ENCODE results near the gene ACAP2.

ACAP2 gene

DNA sequence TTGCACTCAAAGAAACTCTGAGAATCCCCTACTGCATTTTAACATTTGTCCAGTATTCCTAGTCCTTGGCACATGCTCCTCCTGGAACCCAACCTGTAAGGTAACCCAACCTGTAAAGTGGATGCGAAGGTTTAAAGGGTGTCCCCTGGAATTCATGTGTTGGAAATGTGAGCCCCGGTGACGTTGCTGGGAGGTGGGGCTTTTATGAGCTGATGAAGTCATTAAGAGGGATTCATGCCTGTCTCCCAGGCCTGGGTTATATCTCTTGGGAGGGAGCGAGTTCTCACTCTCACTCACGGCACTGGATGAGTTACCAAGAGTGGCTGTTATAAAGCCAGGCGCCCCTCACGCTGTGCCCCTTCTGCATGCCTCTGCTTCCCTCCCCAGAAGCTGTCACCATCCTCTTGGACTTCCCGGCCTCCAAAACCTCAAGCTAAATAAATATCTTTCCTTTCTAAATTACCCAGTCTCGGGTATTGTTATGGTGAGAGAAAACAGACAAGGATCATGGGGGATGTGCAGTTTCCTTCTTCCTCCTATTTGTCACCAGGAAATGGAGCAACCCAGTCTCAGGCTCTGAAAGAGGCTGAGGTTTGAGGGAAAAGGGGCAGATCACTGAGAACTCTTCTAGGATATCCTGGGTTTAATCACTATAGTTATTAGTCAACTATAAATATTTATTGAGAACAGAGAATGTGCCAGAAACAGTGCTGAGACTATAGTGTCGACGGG is 179.5 kb downstream of the ACAP2 start:
- TF ChIP-seq, protein P1, sequence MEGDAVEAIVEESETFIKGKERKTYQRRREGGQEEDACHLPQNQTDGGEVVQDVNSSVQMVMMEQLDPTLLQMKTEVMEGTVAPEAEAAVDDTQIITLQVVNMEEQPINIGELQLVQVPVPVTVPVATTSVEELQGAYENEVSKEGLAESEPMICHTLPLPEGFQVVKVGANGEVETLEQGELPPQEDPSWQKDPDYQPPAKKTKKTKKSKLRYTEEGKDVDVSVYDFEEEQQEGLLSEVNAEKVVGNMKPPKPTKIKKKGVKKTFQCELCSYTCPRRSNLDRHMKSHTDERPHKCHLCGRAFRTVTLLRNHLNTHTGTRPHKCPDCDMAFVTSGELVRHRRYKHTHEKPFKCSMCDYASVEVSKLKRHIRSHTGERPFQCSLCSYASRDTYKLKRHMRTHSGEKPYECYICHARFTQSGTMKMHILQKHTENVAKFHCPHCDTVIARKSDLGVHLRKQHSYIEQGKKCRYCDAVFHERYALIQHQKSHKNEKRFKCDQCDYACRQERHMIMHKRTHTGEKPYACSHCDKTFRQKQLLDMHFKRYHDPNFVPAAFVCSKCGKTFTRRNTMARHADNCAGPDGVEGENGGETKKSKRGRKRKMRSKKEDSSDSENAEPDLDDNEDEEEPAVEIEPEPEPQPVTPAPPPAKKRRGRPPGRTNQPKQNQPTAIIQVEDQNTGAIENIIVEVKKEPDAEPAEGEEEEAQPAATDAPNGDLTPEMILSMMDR (IDR thresholded peaks at IDR 0.05; ENCODE audit: extremely low read depth, missing control alignments): no peak
- no peak for DNase-seq (ENCODE audit: low spot score)

DNA sequence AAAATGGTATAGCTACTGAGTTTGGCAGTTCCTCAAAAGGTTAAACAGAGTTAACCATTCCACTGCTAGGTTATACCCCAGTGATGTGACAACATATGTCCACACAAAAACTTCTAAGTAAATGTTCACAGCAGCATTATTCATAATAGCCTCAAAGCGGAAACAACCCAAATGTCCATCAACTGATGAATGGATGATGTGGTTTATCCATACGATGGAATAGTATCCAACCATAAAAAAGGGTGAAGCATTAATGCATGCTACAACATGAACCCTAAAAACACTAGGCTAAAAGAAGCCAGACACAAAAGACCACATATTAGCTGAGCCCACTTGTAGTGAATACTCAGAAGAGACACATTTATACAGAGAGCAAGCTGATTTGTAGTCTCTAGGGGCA is 180.9 kb downstream of the ACAP2 start:
- DNase-seq (ENCODE audit: low spot score): no peak
- TF ChIP-seq, protein P1 (IDR thresholded peaks at IDR 0.05; ENCODE audit: extremely low read depth, missing control alignments): no peak

DNA sequence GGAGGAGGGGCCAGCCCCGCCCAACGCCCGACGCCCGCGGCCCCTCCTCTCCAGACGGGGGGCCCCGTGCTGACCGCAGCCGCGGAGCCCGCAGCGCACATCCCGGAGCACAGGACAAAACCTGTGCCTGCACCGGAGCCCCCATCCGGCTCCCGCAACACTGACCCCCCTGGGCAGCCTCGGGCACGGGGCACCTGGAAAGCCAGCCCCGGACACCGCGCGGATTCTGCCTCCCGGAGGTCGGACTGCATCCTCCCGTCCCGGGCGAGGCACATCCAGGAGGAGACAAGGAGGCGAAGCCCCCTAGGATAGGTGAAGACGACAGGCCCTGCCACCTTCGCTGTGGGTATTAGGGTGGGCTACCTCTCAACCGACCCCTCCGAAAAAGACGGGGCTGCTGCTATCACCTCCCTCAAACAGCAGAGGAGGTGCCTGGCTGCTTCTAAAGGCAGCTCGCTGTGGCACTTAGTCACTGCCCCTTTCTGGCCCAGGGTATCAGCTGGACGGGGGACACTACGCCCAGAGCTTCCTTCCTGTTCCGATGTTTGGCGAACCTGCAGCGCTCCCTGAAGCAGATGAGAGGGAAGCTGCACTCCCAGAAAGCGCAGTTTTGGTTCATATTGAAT is 182.4 kb downstream of the ACAP2 start:
- TF ChIP-seq, protein P1 (IDR thresholded peaks at IDR 0.05; ENCODE audit: extremely low read depth, missing control alignments): no peak
- DNase-seq (ENCODE audit: low spot score): peak; percentile 55

DNA sequence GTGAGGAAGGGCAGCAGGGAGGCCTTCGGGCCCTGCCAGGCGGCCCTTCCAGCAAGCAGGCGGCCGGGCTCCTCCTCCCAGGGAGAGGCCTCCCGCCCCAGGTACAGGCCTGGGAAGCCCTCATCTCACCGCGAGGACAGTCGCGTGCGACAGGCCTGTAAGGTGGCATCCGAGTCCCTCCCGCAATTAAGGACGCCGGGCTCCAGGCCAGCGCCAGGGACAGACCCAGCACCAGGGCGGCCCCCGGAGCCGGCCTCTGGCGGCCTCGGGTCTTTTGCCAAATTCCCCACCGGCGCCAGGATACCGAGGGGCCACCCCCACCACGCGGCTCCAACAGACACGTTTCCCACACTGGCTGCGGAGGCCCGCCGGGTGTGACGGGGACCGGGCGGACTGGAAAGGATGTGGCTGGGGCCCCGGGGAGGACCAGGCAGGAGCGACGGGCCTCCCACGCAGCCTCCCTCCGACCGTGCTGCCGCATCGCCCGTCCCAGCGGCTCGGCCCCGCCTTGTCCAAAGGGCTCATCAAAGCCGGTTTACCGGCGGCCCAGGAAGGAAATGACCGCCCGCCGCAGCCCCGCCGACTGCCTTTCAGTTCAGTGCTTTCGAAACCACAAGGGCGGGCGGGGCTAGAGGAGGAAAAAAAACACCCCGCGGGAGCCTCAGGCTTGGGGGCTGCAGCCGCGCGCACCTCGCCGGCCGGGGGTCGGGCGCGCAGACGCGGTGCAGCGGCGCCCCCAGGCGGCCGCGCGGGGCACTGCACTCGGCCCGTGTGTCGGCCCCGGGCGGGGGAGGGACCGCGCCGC is 183.1 kb downstream of the ACAP2 start:
- peak; percentile 98 for DNase-seq (ENCODE audit: low spot score)
- TF ChIP-seq, protein P1 (IDR thresholded peaks at IDR 0.05; ENCODE audit: extremely low read depth, missing control alignments): peak; percentile 98

DNA sequence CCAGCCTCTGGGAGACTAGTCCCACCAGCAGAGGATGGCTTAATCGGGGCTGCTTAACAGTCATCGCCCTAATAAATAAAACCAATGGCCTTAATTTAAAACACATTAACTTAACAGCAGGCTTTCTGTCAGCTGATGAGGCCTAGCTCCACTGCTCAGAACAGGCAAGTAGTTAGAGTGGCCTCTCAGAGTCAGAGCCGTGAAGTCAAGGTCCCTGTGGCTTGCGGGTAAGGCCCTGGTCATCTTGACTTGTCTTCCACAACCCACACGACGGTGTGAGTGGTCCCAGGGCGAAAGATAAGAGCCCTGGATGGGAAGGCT is 183.7 kb downstream of the ACAP2 start:
- peak; percentile 34 for DNase-seq (ENCODE audit: low spot score)
- TF ChIP-seq, protein P1 (IDR thresholded peaks at IDR 0.05; ENCODE audit: extremely low read depth, missing control alignments): no peak

DNA sequence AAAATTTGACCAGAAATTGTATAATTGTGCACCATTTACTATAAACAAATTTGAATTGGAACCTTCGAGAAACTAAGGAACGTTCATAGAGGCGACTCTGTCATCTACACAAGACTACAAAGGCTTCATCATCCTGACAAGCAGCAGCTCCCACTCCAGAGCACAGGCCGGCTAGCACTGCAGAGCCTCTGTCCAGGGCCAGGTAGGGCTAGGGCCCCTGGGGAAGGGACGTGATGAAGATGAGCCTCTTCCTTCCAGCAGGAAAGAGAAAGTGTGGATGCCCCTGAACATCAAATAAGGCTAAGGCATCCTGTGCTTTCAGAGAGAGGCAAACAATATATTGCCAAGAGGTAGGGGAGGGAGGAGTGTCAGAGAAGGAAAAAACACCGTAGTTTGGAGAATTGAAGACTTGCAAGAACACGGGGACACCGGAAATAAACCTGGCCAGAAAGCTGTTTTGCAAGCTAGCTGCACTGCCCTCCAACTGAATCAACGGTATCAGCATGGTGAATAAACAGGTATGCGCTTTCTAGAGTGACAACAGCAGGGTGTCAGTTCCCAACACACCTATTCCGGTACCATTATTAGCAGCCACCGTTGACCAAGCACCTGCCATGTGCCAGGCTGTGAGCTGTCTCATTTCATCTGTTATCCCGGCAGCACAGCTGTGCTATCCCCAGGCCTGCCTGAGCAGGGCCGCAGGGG is 184.2 kb downstream of the ACAP2 start:
- TF ChIP-seq, protein P1 (IDR thresholded peaks at IDR 0.05; ENCODE audit: extremely low read depth, missing control alignments): no peak

More for the DNA sequence above, 184.2 kb downstream of the ACAP2 start:
- no peak for DNase-seq (ENCODE audit: low spot score)
